Panc1 (cell line): ENCODE results near the gene H1-8. TPM values are rescaled to one million over a fixed set of nuclear protein-coding genes. Genes with fewer than 3 reads are reported as not detected.

Experiments
- ATAC-seq: fragments of 200-7000 bp; cut with Tn5 transposase; 2 replicates; pipeline ENCODE4 v1.9.1; 2020; ENCODE audit warnings: mild to moderate bottlenecking, moderate library complexity
- BruUV-seq: library from RNA; stranded (reverse); fragments of 400-500 nt; replicated peaks from 2 replicates; lab custom pipeline; 2021; lab: Mats Ljungman, UMichigan
- CTCF ChIA-PET: fragments of 300-600 bp; sonication (Branson Sonifier 250); formaldehyde crosslinking; loops from one replicate; lab custom pipeline; 2022; ENCODE audit warnings: antibody characterized with exemption; lab: Charles Lee
- POLR2A ChIA-PET: fragments of 300-600 bp; sonication (Branson Sonifier 250); formaldehyde crosslinking; loops from one replicate; lab custom pipeline; 2022; ENCODE audit warnings: antibody characterized with exemption; lab: Charles Lee
- DNase-seq: peaks from one replicate; pipeline ENCODE4 v3.0.0-alpha.2; 2010; ENCODE audit warnings: low read depth, low spot score
- H3K27ac ChIP-seq: 2 replicates; pipeline ENCODE4 v1.5.1; 2011; ENCODE audit warnings: mild to moderate bottlenecking, low read length, inconsistent platforms
- H3K27me3 ChIP-seq: fragments of 200-500 bp; sonication (Bioruptor generic); 2 replicates; pipeline ENCODE4 v1.6.0; 2014; ENCODE audit warnings: low read length, inconsistent platforms; ENCODE audit not compliant: control insufficient read depth, insufficient read depth
- H3K36me3 ChIP-seq: fragments of 200-500 bp; sonication (Bioruptor generic); 2 replicates; pipeline ENCODE4 v1.5.1; 2014; ENCODE audit warnings: inconsistent platforms, mild to moderate bottlenecking, low read length, moderate library complexity; ENCODE audit not compliant: control insufficient read depth, insufficient read depth
- H3K4me1 ChIP-seq: 2 replicates; pipeline ENCODE4 v1.5.1; 2011; ENCODE audit warnings: inconsistent platforms, mild to moderate bottlenecking, low read length, moderate library complexity; ENCODE audit not compliant: control insufficient read depth, insufficient read depth
- H3K4me3 ChIP-seq, 2 experiments: 2 replicates each; pipeline ENCODE4 v1.5.1; 2011 to 2012; ENCODE audit warnings: low read depth in 2 of 2, low read length in 2 of 2, mild to moderate bottlenecking in 2 of 2, inconsistent platforms in 1 of 2, moderate library complexity in 1 of 2
- H3K9me3 ChIP-seq: fragments of 200-500 bp; sonication (Bioruptor generic); 2 replicates; pipeline ENCODE4 v1.5.1; 2014; ENCODE audit warnings: low read depth, mild to moderate bottlenecking, inconsistent platforms, low read length, moderate library complexity; ENCODE audit not compliant: control insufficient read depth, insufficient read depth
- CTCF ChIP-seq: fragments of 450-650 bp; IDR thresholded peaks from 2 replicates; pipeline ENCODE4 v1.5.1; 2017; ENCODE audit warnings: mild to moderate bottlenecking
- POLR2AphosphoS5 ChIP-seq: IDR thresholded peaks from 2 replicates; pipeline ENCODE4 v1.6.1; 2012; ENCODE audit warnings: mild to moderate bottlenecking, low read depth, low read length, moderate library complexity
- REST ChIP-seq, 2 experiments: IDR thresholded peaks; 2 replicates each; pipeline ENCODE4 v1.6.1; 2011 to 2012; ENCODE audit warnings: low read depth in 2 of 2, control low read depth in 1 of 2, low read length in 1 of 2, mild to moderate bottlenecking in 1 of 2, moderate library complexity in 1 of 2; ENCODE audit not compliant: insufficient read depth in 1 of 2
- SIN3A ChIP-seq: IDR thresholded peaks from 2 replicates; pipeline ENCODE4 v1.6.1; 2012; ENCODE audit warnings: low read depth, mild to moderate bottlenecking, low read length, moderate library complexity, borderline replicate concordance; ENCODE audit not compliant: insufficient read depth
- TCF7L2 ChIP-seq: IDR thresholded peaks from 2 replicates; pipeline ENCODE4 v1.6.1; 2011; ENCODE audit warnings: mild to moderate bottlenecking, low read depth, low read length, inconsistent platforms
- in situ Hi-C: cut with HindIII; loops from 2 replicates; pipeline ENCODE4 v1.10.0; 2016; ENCODE audit warnings: low sequenced_read_pairs, low pct_unique_long_range_greater_than_20kb
- intact Hi-C: fragments of 100-400 bp; cut with micrococcal nuclease; formaldehyde crosslinking; loops from one replicate; pipeline ENCODE4 v1.10.0; 2022; ENCODE audit not compliant: unreplicated experiment
- total RNA-seq: library from RNA; stranded (reverse); gene quantifications from one replicate; pipeline ENCODE4 v1.2.1, GENCODE V29; 2021; ENCODE audit not compliant: unreplicated experiment

Gene H1-8
- total RNA-seq, 1 experiment from 2014 or later = not detected

GRCh38 chr3:129554356-129555152, 11.6 kb downstream of the H1-8 start:
- Histone ChIP-seq H3K36me3 (peaks cover 5% of the 10 kb centered on the region), H3K27me3 (no peaks in the 10 kb centered on the region), H3K27ac (no peak overlapping the region), H3K9me3 (no peaks in the 10 kb centered on the region), H3K4me1 (peaks cover 11% of the 10 kb centered on the region), H3K4me3 (no peak overlapping the region)
- ATAC-seq = 0 out of 2 replicates have a peak, but pooled peaks have one; percentile 22
- ChIA-PET POLR2A (interaction anchor here (0.7 kb wide), 1 partner anchor 52 kb away, joined by 3 read pairs; no protein-coding TSS in a partner anchor), CTCF (no interaction called here)
- BruUV-seq = no TSS peak
- no peak for DNase-seq
- TF ChIP-seq REST (IDR thresholded peaks at IDR 0.05; ENCODE audit: insufficient read depth in 1 of 2, low read depth in 2 of 2, low read length in 1 of 2) = no peak
- intact Hi-C loops = loop anchor here (5.0 kb wide), 1 partner anchor 62 kb away; no protein-coding TSS in a partner anchor
- in situ Hi-C loops = no loop called here

GRCh38 chr3:129555153-129555550, 12.2 kb downstream of the H1-8 start:
- in situ Hi-C loops = no loop called here
- CTCF ChIA-PET = no interaction called here
- H3K27me3 ChIP-seq = no peaks in the 10 kb centered on the region

GRCh38 chr3:129555616-129556357, 12.8 kb downstream of the H1-8 start:
- POLR2A ChIA-PET = no interaction called here
- peaks cover 7% of the 10 kb centered on the region for H3K36me3 ChIP-seq
- TF ChIP-seq POLR2AphosphoS5 (no peak), SIN3A (no peak), REST (IDR thresholded peaks at IDR 0.05; ENCODE audit: insufficient read depth in 1 of 2, low read depth in 2 of 2, low read length in 1 of 2) (no peak), TCF7L2 (no peak), CTCF (no peak)
- intact Hi-C loops = loop anchor here (5.0 kb wide), 1 partner anchor 63 kb away; no protein-coding TSS in a partner anchor
- H3K4me1 ChIP-seq = peaks cover 13% of the 10 kb centered on the region
- no peak for ATAC-seq
- no peaks in the 10 kb centered on the region for H3K9me3 ChIP-seq
- DNase-seq = no peak
- BruUV-seq = no TSS peak
- in situ Hi-C loops = no loop called here
- H3K4me3 ChIP-seq = no peak overlapping the region
- H3K27ac ChIP-seq = no peak overlapping the region
- no peaks in the 10 kb centered on the region for H3K27me3 ChIP-seq
- CTCF ChIA-PET = no interaction called here

More at GRCh38 chr3:129555153-129555550, 12.2 kb downstream of the H1-8 start:
- H3K9me3 ChIP-seq = no peaks in the 10 kb centered on the region
- no TSS peak for BruUV-seq
- H3K27ac ChIP-seq = no peak overlapping the region
- peaks cover 11% of the 10 kb centered on the region for H3K4me1 ChIP-seq
- POLR2A ChIA-PET = no interaction called here
- no peak for TF ChIP-seq SIN3A
- TF ChIP-seq POLR2AphosphoS5 = no peak
- ATAC-seq (no peak), DNase-seq (no peak)
- H3K4me3 ChIP-seq = no peak overlapping the region
- H3K36me3 ChIP-seq = peaks cover 5% of the 10 kb centered on the region
- intact Hi-C loops = loop anchor here (5.0 kb wide), 1 partner anchor 63 kb away; no protein-coding TSS in a partner anchor
